GM20000 (cell line): Measurements from ENCODE around the gene CCDC106.
A peak's percentile ranks its signal among the peaks of the same experiment; 100 is the strongest.

Experiments used
- DNase-seq: peaks from one replicate; pipeline ENCODE4 v3.0.0; 2012; ENCODE audit warnings: low spot score
- CTCF ChIP-seq: IDR thresholded peaks from 2 replicates; pipeline ENCODE4 v1.5.1; 2012; ENCODE audit warnings: mild to moderate bottlenecking, control low read depth; ENCODE audit errors: extremely low read depth, missing control alignments

CCDC106 gene

GRCh38 chr19:55636723-55637122 is 11.3 kb upstream of the CCDC106 start:
- no peak for TF ChIP-seq CTCF

GRCh38 chr19:55637534-55637933 is 10.5 kb upstream of the CCDC106 start:
- no peak for TF ChIP-seq CTCF

More at GRCh38 chr19:55636723-55637122, 11.3 kb upstream of the CCDC106 start:
- no peak for DNase-seq

DNA sequence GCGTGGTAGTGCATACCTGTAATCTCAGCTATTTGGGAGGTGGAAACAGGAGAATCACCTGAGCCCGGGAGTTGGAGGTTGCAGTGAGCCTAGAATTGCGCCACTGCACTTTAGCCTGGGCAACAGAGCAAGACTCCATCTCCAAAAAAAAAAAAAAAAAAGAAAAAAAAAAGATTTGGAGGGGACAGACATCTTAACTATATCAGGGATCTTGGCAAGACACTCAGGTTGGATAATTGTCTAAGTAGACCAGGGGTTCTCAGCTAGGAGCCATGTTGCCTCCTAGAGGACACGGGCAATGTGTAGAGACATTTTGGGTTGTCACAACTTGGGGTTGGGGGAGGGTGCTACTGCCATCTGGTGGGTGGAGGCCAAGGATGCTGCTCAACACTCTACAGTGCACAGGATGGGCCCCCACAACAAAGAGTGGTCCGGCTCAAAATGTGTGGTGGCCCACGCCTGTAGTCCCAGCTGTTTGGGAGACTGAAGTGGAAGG is 9.1 kb upstream of the CCDC106 start:
- peak; percentile 10 for TF ChIP-seq CTCF
- no peak for DNase-seq

More at GRCh38 chr19:55637534-55637933, 10.5 kb upstream of the CCDC106 start:
- no peak for DNase-seq

DNA sequence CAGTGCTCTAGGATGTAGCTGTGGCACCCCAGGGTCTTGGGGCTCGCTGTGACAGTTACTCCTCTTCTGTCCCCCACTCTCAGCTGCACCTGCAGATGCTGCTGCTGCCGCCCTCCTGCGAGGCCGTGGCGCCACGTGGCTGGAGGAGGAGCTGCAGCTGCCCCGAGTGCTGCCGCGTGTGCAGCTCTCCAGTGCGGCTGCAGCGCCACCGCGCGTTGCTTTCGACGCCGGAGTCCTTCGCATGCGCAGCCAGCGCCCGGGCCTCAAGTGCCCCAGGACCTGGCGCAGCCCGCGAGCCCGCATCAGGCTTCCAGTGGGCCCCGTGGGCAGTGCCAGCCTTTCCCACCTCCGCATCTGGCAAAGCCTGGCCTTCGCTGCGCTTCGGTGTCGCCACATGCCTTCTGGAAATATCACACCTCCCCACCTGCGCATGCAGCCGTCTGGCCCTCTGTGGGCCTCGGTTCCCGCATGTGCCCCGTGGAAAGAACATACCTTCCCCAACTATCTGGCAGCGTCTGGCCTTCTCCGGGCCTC is 7.9 kb upstream of the CCDC106 start:
- TF ChIP-seq CTCF, result peak; percentile 68
- peak; percentile 73 for DNase-seq

DNA sequence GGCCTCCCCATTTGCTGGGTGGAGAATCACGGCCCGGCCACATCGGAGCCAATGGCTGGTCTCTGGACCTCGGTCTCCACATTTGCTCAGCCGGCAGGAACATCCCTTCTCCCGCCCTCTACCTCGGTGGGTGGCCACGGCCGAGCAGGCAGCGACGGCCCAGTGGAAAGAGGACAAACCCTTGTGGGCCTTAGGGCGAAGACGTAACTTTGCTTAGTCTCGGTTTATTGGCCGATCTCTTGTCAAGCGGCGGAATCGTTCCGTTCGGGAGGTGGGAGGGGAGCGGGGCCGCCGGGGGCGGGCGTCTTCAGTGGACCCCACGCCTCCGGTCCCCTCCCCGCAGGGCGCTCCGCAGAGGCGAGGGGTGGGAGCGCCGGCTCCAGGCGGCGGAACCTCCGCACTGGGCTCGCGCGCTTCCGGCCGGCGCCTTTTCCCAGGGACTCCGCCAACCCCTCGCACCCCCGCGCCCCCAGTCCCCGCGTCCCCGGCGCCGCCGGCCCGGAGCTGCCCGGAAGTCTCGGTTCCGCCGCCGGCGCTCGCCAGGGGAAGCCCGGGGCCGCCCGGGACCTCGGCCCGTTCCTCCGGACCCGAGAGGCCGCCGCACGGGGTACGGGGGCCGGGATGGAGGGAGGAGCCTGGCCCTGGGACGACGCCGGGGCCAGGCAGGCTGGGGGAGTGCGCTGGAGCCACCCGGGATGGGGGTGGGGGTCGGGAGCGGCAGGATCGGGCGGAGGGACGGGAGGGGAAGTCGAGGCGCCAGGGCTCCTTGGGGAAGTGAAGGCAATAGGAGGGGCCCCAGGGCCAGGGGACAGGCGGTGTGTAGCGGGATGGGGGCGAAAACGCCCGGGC is 7.2 kb upstream of the CCDC106 start, which contains the start of gene ZNF580:
ZNF580 (plus strand) TSS at position 426 of the 849 bp plus-strand sequence. CDS start 1,507 bp downstream, outside the sequence.
- DNase-seq, result peak; percentile 81

DNA sequence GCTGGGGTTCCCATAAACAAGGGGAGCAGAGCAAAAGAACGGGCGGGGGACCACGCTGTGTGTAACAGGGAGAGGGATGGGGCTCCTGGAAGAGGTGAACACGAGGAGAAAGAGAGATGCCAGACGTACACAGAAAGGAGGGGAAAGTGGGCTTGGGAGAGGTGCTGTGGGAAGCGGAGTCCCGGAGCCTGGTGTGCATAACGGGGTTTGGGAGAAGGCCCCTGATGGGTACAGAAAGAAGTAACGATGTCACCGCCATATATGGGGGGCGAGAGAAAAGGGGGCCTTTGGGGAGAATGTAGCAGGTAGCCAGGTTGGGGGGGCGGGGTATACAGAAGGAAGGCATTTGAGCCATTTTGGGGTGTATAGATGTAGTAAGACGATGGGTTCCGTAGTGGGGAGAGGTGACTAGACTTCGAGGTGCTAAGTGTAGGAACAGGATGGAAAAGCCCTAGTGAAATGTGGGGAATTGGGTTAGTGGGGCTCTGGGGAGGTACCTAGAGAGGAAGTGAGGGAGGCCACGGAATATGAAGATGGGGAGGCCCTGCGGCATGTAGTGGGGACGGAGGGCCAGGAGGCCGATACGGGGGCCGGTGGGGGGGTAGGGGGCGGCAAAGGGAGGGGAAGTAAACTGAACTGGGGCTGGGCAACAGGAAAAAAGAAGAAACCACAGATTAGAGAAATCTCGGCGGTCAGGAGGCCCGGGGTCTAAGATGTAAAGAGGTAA is 6.4 kb upstream of the CCDC106 start:
- TF ChIP-seq CTCF, result no peak

More for the DNA sequence above, 7.2 kb upstream of the CCDC106 start, which contains the start of gene ZNF580:
- no peak for TF ChIP-seq CTCF

More for the DNA sequence above, 6.4 kb upstream of the CCDC106 start:
- DNase-seq, result peak; percentile 62
